ENCODE data around the gene DACH1. TPM values are rescaled to one million over a fixed set of nuclear protein-coding genes. Genes with fewer than 3 reads are reported as not detected.
A peak's percentile ranks its signal among the peaks of the same experiment; 100 is the strongest.

Gene DACH1
- total and polyA plus RNA-seq, 4 donors, result 1.4 to 42.3 (median 3.7) TPM

DNA sequence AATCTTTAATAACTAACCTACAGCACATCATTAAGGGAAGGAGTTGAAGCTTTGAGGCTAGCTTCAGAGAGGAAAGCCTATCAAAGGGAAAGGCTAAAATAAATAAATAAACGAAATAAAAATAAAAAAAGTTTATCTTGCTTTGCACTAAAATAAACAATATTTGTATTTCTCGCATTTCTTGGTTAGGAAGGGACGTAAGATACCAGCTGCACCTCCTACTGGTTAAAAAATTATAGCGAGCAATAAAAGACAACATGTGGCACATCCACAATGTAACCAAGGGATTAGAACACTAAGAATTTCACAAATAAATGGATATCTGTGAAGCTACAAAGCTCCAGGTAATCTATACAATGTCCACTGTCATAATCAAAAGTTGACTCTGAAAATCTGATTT, 194.5 kb downstream of the DACH1 start:
- H3K27me3 ChIP-seq (ENCODE audit: control insufficient read depth in 3 of 3, insufficient read depth in 3 of 3, low read length in 2 of 3), result no peaks in the 10 kb centered on the region
- 71 to 83% methylated on average over 4 of the region's 4 CpGs for WGBS, 2 donors
- no peaks in the 10 kb centered on the region for H3K9me3 ChIP-seq (ENCODE audit: control insufficient read depth in 4 of 4, insufficient read depth in 3 of 4, low read length in 3 of 4)
- ATAC-seq (ENCODE audit: insufficient read depth, low FRiP score), result no peak
- no peak for TF ChIP-seq CTCF (IDR thresholded peaks at IDR 0.05; ENCODE audit: control extremely low read depth, extremely low read depth)
- H3K9ac ChIP-seq (ENCODE audit: insufficient read depth in 1 of 2, low read length in 2 of 2), result no peak overlapping the region
- H3K36me3 ChIP-seq (ENCODE audit: control insufficient read depth in 4 of 4, insufficient read depth in 4 of 4, low read length in 4 of 4), result peaks cover 0 to 3% (median 0%) of the 10 kb centered on the region in 4 donors
- H3K4me1 ChIP-seq (ENCODE audit: control insufficient read depth in 5 of 5, insufficient read depth in 5 of 5, low read length in 5 of 5), result no peaks in the 10 kb centered on the region
- DNase-seq, result peak in 2 of 3 donors; percentile 54 to 56
- no peak overlapping the region for H3K27ac ChIP-seq (ENCODE audit: low read depth in 1 of 2, low read length in 1 of 2)
- no peak overlapping the region for H3K4me3 ChIP-seq

GRCh38 chr13:71663431-71663830, 203.6 kb downstream of the DACH1 start:
- ATAC-seq (ENCODE audit: insufficient read depth, low FRiP score), result no peak
- DNase-seq, result no peak
- H3K9me3 ChIP-seq (ENCODE audit: control insufficient read depth in 4 of 4, insufficient read depth in 3 of 4, low read length in 3 of 4), result no peaks in the 10 kb centered on the region
- H3K27me3 ChIP-seq (ENCODE audit: control insufficient read depth in 3 of 3, insufficient read depth in 3 of 3, low read length in 2 of 3), result no peaks in the 10 kb centered on the region
- no peak for TF ChIP-seq CTCF (IDR thresholded peaks at IDR 0.05; ENCODE audit: control extremely low read depth, extremely low read depth)
- no peak overlapping the region for H3K4me3 ChIP-seq
- no peak overlapping the region for H3K9ac ChIP-seq (ENCODE audit: insufficient read depth in 1 of 2, low read length in 2 of 2)
- peaks cover 0 to 5% (median 0%) of the 10 kb centered on the region in 5 donors for H3K4me1 ChIP-seq (ENCODE audit: control insufficient read depth in 5 of 5, insufficient read depth in 5 of 5, low read length in 5 of 5)
- H3K36me3 ChIP-seq (ENCODE audit: control insufficient read depth in 4 of 4, insufficient read depth in 4 of 4, low read length in 4 of 4), result no peaks in the 10 kb centered on the region
- 84 to 97% methylated on average over 2 of the region's 2 CpGs for WGBS, 2 donors
- no peak overlapping the region for H3K27ac ChIP-seq (ENCODE audit: low read depth in 1 of 2, low read length in 1 of 2)

GRCh38 chr13:71661921-71662320, 205.1 kb downstream of the DACH1 start:
- no peak for TF ChIP-seq CTCF (IDR thresholded peaks at IDR 0.05; ENCODE audit: control extremely low read depth, extremely low read depth)
- H3K4me1 ChIP-seq (ENCODE audit: control insufficient read depth in 5 of 5, insufficient read depth in 5 of 5, low read length in 5 of 5), result peaks cover 0 to 5% (median 0%) of the 10 kb centered on the region in 5 donors
- H3K9me3 ChIP-seq (ENCODE audit: control insufficient read depth in 4 of 4, insufficient read depth in 3 of 4, low read length in 3 of 4), result no peaks in the 10 kb centered on the region
- DNase-seq (no peak), ATAC-seq (ENCODE audit: insufficient read depth, low FRiP score) (no peak)
- H3K27ac ChIP-seq (ENCODE audit: low read depth in 1 of 2, low read length in 1 of 2), result no peak overlapping the region
- WGBS, 2 donors, result 47 to 49% methylated on average over 3 of the region's 3 CpGs
- H3K27me3 ChIP-seq (ENCODE audit: control insufficient read depth in 3 of 3, insufficient read depth in 3 of 3, low read length in 2 of 3), result no peaks in the 10 kb centered on the region
- no peak overlapping the region for H3K9ac ChIP-seq (ENCODE audit: insufficient read depth in 1 of 2, low read length in 2 of 2)
- no peaks in the 10 kb centered on the region for H3K36me3 ChIP-seq (ENCODE audit: control insufficient read depth in 4 of 4, insufficient read depth in 4 of 4, low read length in 4 of 4)
- H3K4me3 ChIP-seq, result no peak overlapping the region

GRCh38 chr13:71659404-71659803, 207.6 kb downstream of the DACH1 start:
- no peak for ATAC-seq (ENCODE audit: insufficient read depth, low FRiP score)
- Histone ChIP-seq H3K4me3 (no peak overlapping the region), H3K27me3 (ENCODE audit: control insufficient read depth in 3 of 3, insufficient read depth in 3 of 3, low read length in 2 of 3) (no peaks in the 10 kb centered on the region), H3K27ac (ENCODE audit: low read depth in 1 of 2, low read length in 1 of 2) (no peak overlapping the region), H3K36me3 (ENCODE audit: control insufficient read depth in 4 of 4, insufficient read depth in 4 of 4, low read length in 4 of 4) (no peaks in the 10 kb centered on the region), H3K9me3 (ENCODE audit: control insufficient read depth in 4 of 4, insufficient read depth in 3 of 4, low read length in 3 of 4) (no peaks in the 10 kb centered on the region), H3K4me1 (ENCODE audit: control insufficient read depth in 5 of 5, insufficient read depth in 5 of 5, low read length in 5 of 5) (peaks cover 0 to 5% (median 2%) of the 10 kb centered on the region in 5 donors), H3K9ac (ENCODE audit: insufficient read depth in 1 of 2, low read length in 2 of 2) (no peak overlapping the region)
- no peak for DNase-seq
- TF ChIP-seq CTCF (IDR thresholded peaks at IDR 0.05; ENCODE audit: control extremely low read depth, extremely low read depth), result no peak
